H1 (cell line): Measurements from ENCODE around the gene PRRG4. TPM values are rescaled to one million over a fixed set of nuclear protein-coding genes. Genes with fewer than 3 reads are reported as not detected.

Experiments
- CTCF ChIA-PET: fragments of 300-600 bp; sonication (Branson Sonifier 250); formaldehyde crosslinking; loops from one replicate; lab custom pipeline; 2021; ENCODE audit not compliant: partially characterized antibody; lab: Charles Lee
- POLR2A ChIA-PET: fragments of 300-600 bp; sonication (Branson Sonifier 250); formaldehyde crosslinking; loops from one replicate; lab custom pipeline; 2021; ENCODE audit warnings: inconsistent platforms; ENCODE audit not compliant: partially characterized antibody; lab: Charles Lee
- DNase-seq, 2 experiments: peaks; one replicate each; pipeline versions ENCODE4 v3.0.0 to v3.0.0-alpha.2; 2010 to 2022; ENCODE audit warnings: low spot score in 2 of 2, low read depth in 1 of 2, mixed read lengths in 1 of 2
- FAIRE-seq: peaks from 2 replicates; lab custom pipeline; 2011; peaks lifted over from hg19 to GRCh38; lab: Jason Lieb, UNC
- H2AFZ ChIP-seq: 2 replicates; pipeline ENCODE4 v1.8.1; 2012; ENCODE audit warnings: low read length, inconsistent platforms
- H2AK5ac ChIP-seq: 2 replicates; pipeline ENCODE4 v1.6.1; 2013; ENCODE audit warnings: low read depth, low read length
- H2BK120ac ChIP-seq: replicated peaks from 2 replicates; pipeline ENCODE3; 2013; ENCODE audit warnings: low read depth, low read length, inconsistent platforms
- H2BK12ac ChIP-seq: 2 replicates; pipeline ENCODE4 v1.6.1; 2013; ENCODE audit warnings: low read depth, low read length
- H2BK15ac ChIP-seq: 2 replicates; pipeline ENCODE4 v1.6.1; 2013; ENCODE audit warnings: low read length
- H2BK20ac ChIP-seq: 2 replicates; pipeline ENCODE4 v1.6.1; 2013; ENCODE audit warnings: low read length
- H2BK5ac ChIP-seq: 2 replicates; pipeline ENCODE4 v1.6.1; 2013; ENCODE audit warnings: low read depth, low read length
- H3K14ac ChIP-seq: 2 replicates; pipeline ENCODE4 v1.6.1; 2013; ENCODE audit warnings: inconsistent platforms; ENCODE audit not compliant: insufficient read length
- H3K18ac ChIP-seq: 2 replicates; pipeline ENCODE4 v1.6.1; 2013; ENCODE audit warnings: low read length; ENCODE audit errors: extremely low read depth
- H3K23ac ChIP-seq: 2 replicates; pipeline ENCODE4 v1.6.1; 2013; ENCODE audit warnings: inconsistent platforms; ENCODE audit not compliant: insufficient read length
- H3K23me2 ChIP-seq: 2 replicates; pipeline ENCODE4 v1.6.1; 2013; ENCODE audit warnings: low read depth, low read length
- H3K27ac ChIP-seq: 2 replicates; pipeline ENCODE4 v1.6.1; 2011; ENCODE audit warnings: low read depth, low read length, inconsistent platforms
- H3K27me3 ChIP-seq, 4 experiments: replicated peaks in 1 of 4; 1 replicate in 1 of 4; 2 replicates in 3 of 4; pipeline versions ENCODE4 v1.6.1 to v1.8.1; 2011 to 2013; ENCODE audit warnings: low read length in 3 of 4, mild to moderate bottlenecking in 3 of 4, inconsistent platforms in 2 of 4, mixed read lengths in 2 of 4, moderate library complexity in 1 of 4; ENCODE audit not compliant: control insufficient read depth in 3 of 4, insufficient read depth in 3 of 4; ENCODE audit errors: extremely low read depth in 1 of 4
- H3K36me3 ChIP-seq, 4 experiments: 2 replicates each; pipeline versions ENCODE4 v1.6.1 to v1.8.1; 2011 to 2013; ENCODE audit warnings: mild to moderate bottlenecking in 4 of 4, low read length in 3 of 4, moderate library complexity in 2 of 4, control low read depth in 1 of 4, inconsistent platforms in 1 of 4; ENCODE audit not compliant: insufficient read depth in 4 of 4, control insufficient read depth in 2 of 4
- H3K4ac ChIP-seq: replicated peaks from 2 replicates; pipeline ENCODE3; 2013; ENCODE audit warnings: low read length, low read depth, mixed read lengths, inconsistent platforms; ENCODE audit not compliant: insufficient read length
- H3K4me1 ChIP-seq, 4 experiments: replicated peaks in 1 of 4; 1 replicate in 1 of 4; 2 replicates in 3 of 4; pipeline versions ENCODE4 v1.6.1 to v1.8.1; 2011 to 2013; ENCODE audit warnings: low read length in 3 of 4, inconsistent platforms in 2 of 4, mixed read lengths in 1 of 4; ENCODE audit not compliant: insufficient read depth in 4 of 4, control insufficient read depth in 3 of 4
- H3K4me2 ChIP-seq, 2 experiments: 2 replicates each; pipeline versions ENCODE4 v1.6.1 to v1.8.1; 2011 to 2013; ENCODE audit warnings: low read depth in 2 of 2, low read length in 2 of 2, control low read depth in 1 of 2, inconsistent platforms in 1 of 2, mild to moderate bottlenecking in 1 of 2; ENCODE audit not compliant: insufficient read depth in 1 of 2
- H3K4me3 ChIP-seq, 4 experiments: fragments of 200-600, 300-600 bp in 1 of 4; sonication (generic), shearing (Covaris generic), sonication (Bioruptor Twin) in 1 of 4; 2 replicates each; pipeline versions ENCODE4 v1.5.1 to v1.8.1; 2011 to 2016; ENCODE audit warnings: low read length in 4 of 4, low read depth in 3 of 4, control low read depth in 2 of 4, inconsistent platforms in 2 of 4, mild to moderate bottlenecking in 2 of 4, mixed read lengths in 1 of 4, moderate library complexity in 1 of 4; ENCODE audit not compliant: insufficient read depth in 2 of 4; ENCODE audit errors: extremely low read depth in 1 of 4
- H3K56ac ChIP-seq: replicated peaks from 2 replicates; pipeline ENCODE3; 2013; ENCODE audit warnings: low read depth, mild to moderate bottlenecking, mixed read lengths, low read length, inconsistent platforms; ENCODE audit not compliant: insufficient read length
- H3K79me1 ChIP-seq: 2 replicates; pipeline ENCODE4 v1.6.1; 2013; ENCODE audit warnings: low read depth, low read length, control low read depth
- H3K79me2 ChIP-seq, 2 experiments: 2 replicates each; pipeline versions ENCODE4 v1.6.1 to v1.8.1; 2012 to 2013; ENCODE audit warnings: low read length in 2 of 2, mild to moderate bottlenecking in 2 of 2, inconsistent platforms in 1 of 2; ENCODE audit not compliant: insufficient read depth in 2 of 2, control insufficient read depth in 1 of 2
- H3K9ac ChIP-seq, 4 experiments: replicated peaks in 1 of 4; 1 replicate in 1 of 4; 2 replicates in 3 of 4; pipeline versions ENCODE4 v1.6.1 to v1.8.1; 2011 to 2013; ENCODE audit warnings: low read depth in 3 of 4, low read length in 3 of 4, control low read depth in 2 of 4, mild to moderate bottlenecking in 2 of 4, moderate library complexity in 2 of 4, inconsistent platforms in 1 of 4; ENCODE audit errors: extremely low read depth in 1 of 4
- H3K9me3 ChIP-seq, 2 experiments: 2 replicates each; pipeline versions ENCODE4 v1.6.1 to v1.8.1; 2012 to 2013; ENCODE audit warnings: mild to moderate bottlenecking in 2 of 2, moderate library complexity in 2 of 2, control low read depth in 1 of 2, inconsistent platforms in 1 of 2, low read depth in 1 of 2, low read length in 1 of 2, mixed read lengths in 1 of 2; ENCODE audit not compliant: insufficient read depth in 2 of 2
- H4K20me1 ChIP-seq, 2 experiments: replicated peaks in 1 of 2; 2 replicates each; pipeline versions ENCODE3 to v1.8.1; 2011 to 2013; ENCODE audit warnings: inconsistent platforms in 2 of 2, low read length in 2 of 2, mild to moderate bottlenecking in 1 of 2; ENCODE audit not compliant: insufficient read depth in 2 of 2, control insufficient read depth in 1 of 2
- H4K5ac ChIP-seq: 2 replicates; pipeline ENCODE4 v1.6.1; 2013; ENCODE audit warnings: low read length, low read depth, mixed read lengths, inconsistent platforms; ENCODE audit not compliant: insufficient read length
- H4K8ac ChIP-seq: 2 replicates; pipeline ENCODE4 v1.8.0; 2013; ENCODE audit warnings: mild to moderate bottlenecking, moderate library complexity, low read length, inconsistent platforms; ENCODE audit not compliant: insufficient read depth; ENCODE audit errors: extremely low read depth
- H4K91ac ChIP-seq: replicated peaks from 2 replicates; pipeline ENCODE3; 2013; ENCODE audit warnings: low read length, mixed read lengths, inconsistent platforms; ENCODE audit not compliant: insufficient read length
- POLR2A ChIP-seq, 2 experiments: IDR thresholded peaks; 1 replicate in 1 of 2; 2 replicates in 1 of 2; pipeline ENCODE4 v1.6.1; 2011; ENCODE audit warnings: low read depth in 2 of 2, low read length in 2 of 2, mild to moderate bottlenecking in 2 of 2; ENCODE audit errors: control extremely low read depth in 1 of 2
- SIRT6 ChIP-seq: IDR thresholded peaks from one replicate; pipeline ENCODE4 v1.7.1; 2012; ENCODE audit warnings: low read length, inconsistent platforms
- WGBS, 2 experiments: shearing (Covaris generic) in 1 of 2; methylation state at CpG; one replicate each; pipeline versions ENCODE4 v1.1.6 to v1.1.7; 2013 to 2015; ENCODE audit warnings: low lambda C conversion rate in 2 of 2, mixed read lengths in 2 of 2, inconsistent platforms in 1 of 2, low coverage in 1 of 2, missing lambda C conversion rate in 1 of 2; ENCODE audit not compliant: insufficient replicate concordance in 2 of 2, insufficient coverage in 1 of 2, insufficient read length in 1 of 2; ENCODE audit errors: extremely low coverage in 1 of 2, missing lambda C conversion rate in 1 of 2; 5-methylcytosine and 5-hydroxymethylcytosine counted together
- polyA plus RNA-seq, 7 experiments: library from polyadenylated mRNA; depleted of rRNA in 3 of 7; stranded (reverse) in 5 of 7; unstranded in 2 of 7; fragments of >200 nt in 5 of 7; fragments of 200-250 nt in 2 of 7; gene quantifications; 1 replicate in 5 of 7; 2 replicates in 1 of 7; 4 replicates in 1 of 7; pipeline versions ENCODE4 v1.2.1 to v1.2.3, GENCODE V29; 2011 to 2013; ENCODE audit warnings: missing spikeins in 2 of 7, mixed read lengths in 2 of 7
- total RNA-seq: library from RNA; stranded (reverse); fragmentation: NEBNext Ultra II Directional; extraction: Animal tissue kit (Norgen Biotek cat#: 25700); gene quantifications from 2 replicates; pipeline ENCODE4 v1.2.1, GENCODE V29; 2021

Gene PRRG4
- total and polyA plus RNA-seq, 2 of the 8 experiments (the other 6 are each of a cell fraction or from before 2014, with no cell fraction given): 0.65 to 1.7 TPM

DNA sequence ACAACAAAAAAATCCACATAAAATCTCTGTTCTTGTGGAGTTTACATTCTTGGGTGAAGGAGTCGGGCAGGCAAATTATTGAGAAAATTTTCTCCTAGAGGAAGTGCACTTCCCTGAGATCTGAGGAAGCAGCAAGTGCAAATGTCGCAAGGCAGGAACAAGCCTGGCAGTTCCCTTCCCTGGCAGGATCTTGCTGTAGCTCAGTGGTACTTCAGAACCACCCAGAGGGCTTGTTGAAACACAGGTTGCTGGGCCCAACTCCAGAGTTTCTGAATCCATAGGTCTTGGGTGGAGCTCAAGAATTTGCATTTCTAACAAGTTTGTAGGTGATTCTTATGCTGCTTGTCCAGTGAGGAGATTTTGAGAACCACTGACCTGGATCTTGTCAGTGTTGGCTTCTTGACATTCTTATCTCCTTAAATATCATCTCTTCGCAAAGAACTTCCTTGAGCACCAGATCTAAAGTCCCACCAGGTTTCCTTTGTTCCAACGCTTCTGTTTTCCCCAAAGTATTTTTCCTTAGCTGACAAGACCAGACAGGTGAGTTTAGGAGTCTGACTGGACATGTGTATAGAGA, 72.5 kb downstream of the PRRG4 start:
- H2BK15ac ChIP-seq: no peak overlapping the region
- H3K4ac ChIP-seq: no peak overlapping the region
- H2BK120ac ChIP-seq: no peak overlapping the region
- H3K27me3 ChIP-seq: no peaks in the 10 kb centered on the region
- DNase-seq: peak in 1 of 2 experiments; percentile 38
- H3K79me1 ChIP-seq: peaks cover 12% of the 10 kb centered on the region
- H3K23ac ChIP-seq: no peak overlapping the region
- no peak overlapping the region for H4K5ac ChIP-seq
- POLR2A ChIA-PET: interaction anchor here (0.6 to 4.5 kb wide), 8 partner anchors 7 to 31 kb away, joined by 3 to 35 read pairs (median 4); partner anchors contain the start of gene QSER1
- WGBS, 2 experiments: 93% methylated on average over 4 of the region's 4 CpGs; no CpG with 5 or more reads in 1 of the 2 experiments
- H3K79me2 ChIP-seq: peaks cover 76 to 100% of the 10 kb centered on the region in 2 experiments
- TF ChIP-seq POLR2A (IDR thresholded peaks at IDR 0.05; ENCODE audit: control extremely low read depth in 1 of 2, low read depth in 2 of 2, low read length in 2 of 2) (peak in 1 of 2 experiments; percentile 53; a peak in 1 of 3 replicates), SIRT6 (no peak)
- H3K9me3 ChIP-seq: no peaks in the 10 kb centered on the region
- FAIRE-seq: no peak
- H3K56ac ChIP-seq: no peak overlapping the region
- no peak overlapping the region for H4K8ac ChIP-seq
- H3K4me3 ChIP-seq: no peak overlapping the region
- no peak overlapping the region for H3K4me2 ChIP-seq
- H4K20me1 ChIP-seq: peaks cover 33 to 49% of the 10 kb centered on the region in 2 experiments
- no peak overlapping the region for H2BK20ac ChIP-seq
- CTCF ChIA-PET: interaction anchor here (0.6 to 1.5 kb wide), 3 partner anchors 10 to 64 kb away, joined by 3 to 5 read pairs (median 4); no protein-coding TSS in a partner anchor
- H3K18ac ChIP-seq: no peak overlapping the region
- no peak overlapping the region for H3K14ac ChIP-seq
- no peak overlapping the region for H3K27ac ChIP-seq
- H2AFZ ChIP-seq: no peak overlapping the region
- no peak overlapping the region for H2BK5ac ChIP-seq
- H2BK12ac ChIP-seq: no peak overlapping the region
- H4K91ac ChIP-seq: no peak overlapping the region
- H2AK5ac ChIP-seq: no peak overlapping the region
- no peaks in the 10 kb centered on the region for H3K23me2 ChIP-seq
- H3K36me3 ChIP-seq: peaks cover 0 to 32% (median 3%) of the 10 kb centered on the region in 4 experiments; a peak in 4 of 8 replicates
- peaks cover under 1 to 16% (median 11%) of the 10 kb centered on the region in 4 experiments for H3K4me1 ChIP-seq
- H3K9ac ChIP-seq: no peak overlapping the region
